Measurements from ENCODE around the gene GNAQ.

DNA sequence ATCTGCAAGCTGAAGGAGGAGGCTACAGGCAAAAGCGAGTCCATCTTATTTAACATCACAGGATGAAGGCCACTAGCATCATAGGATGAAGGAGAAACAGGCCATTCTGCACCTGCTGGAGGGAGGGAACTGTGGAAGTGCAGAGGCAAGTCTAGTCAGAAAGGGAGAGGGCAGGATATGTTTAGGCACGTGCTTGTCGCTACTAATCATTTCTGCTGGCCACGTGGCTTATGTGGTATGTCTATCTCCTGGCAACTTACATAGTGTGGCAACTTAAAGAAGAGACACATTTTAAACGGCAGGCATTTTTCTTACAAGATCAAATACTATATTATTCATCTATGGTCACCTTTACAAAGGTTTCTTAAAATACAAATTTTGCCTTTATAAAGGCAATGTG is 74.0 kb downstream of the GNAQ start:
- TF ChIP-seq, protein P1, sequence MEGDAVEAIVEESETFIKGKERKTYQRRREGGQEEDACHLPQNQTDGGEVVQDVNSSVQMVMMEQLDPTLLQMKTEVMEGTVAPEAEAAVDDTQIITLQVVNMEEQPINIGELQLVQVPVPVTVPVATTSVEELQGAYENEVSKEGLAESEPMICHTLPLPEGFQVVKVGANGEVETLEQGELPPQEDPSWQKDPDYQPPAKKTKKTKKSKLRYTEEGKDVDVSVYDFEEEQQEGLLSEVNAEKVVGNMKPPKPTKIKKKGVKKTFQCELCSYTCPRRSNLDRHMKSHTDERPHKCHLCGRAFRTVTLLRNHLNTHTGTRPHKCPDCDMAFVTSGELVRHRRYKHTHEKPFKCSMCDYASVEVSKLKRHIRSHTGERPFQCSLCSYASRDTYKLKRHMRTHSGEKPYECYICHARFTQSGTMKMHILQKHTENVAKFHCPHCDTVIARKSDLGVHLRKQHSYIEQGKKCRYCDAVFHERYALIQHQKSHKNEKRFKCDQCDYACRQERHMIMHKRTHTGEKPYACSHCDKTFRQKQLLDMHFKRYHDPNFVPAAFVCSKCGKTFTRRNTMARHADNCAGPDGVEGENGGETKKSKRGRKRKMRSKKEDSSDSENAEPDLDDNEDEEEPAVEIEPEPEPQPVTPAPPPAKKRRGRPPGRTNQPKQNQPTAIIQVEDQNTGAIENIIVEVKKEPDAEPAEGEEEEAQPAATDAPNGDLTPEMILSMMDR (IDR thresholded peaks at IDR 0.05 in 8 of 11, conservative IDR thresholded peaks at IDR 0.05 in 3 of 11) = no peak
- no peak for TF ChIP-seq POLR2AphosphoS5 (IDR thresholded peaks at IDR 0.05)
